DMS153 (cell line): ENCODE results near the gene ASNS.
A peak's percentile ranks its signal among the peaks of the same experiment; 100 is the strongest.
"Not testable (repeated sequence)": the region's sequence is repeated elsewhere in the genome, so short reads cannot be mapped to it uniquely, and the experiment has no call there.

Experiments used
- DNase-seq: peaks from one replicate; lab custom pipeline; 2025; lab: John Stamatoyannopoulos, UW

ASNS gene

GRCh38 chr7:97872025-97872669 is at the start of gene ASNS:
ASNS (minus strand) TSS chr7:97872408; CDS start chr7:97869156, 3,252 bp downstream.
- DNase-seq, result peak; percentile 92

GRCh38 chr7:97921254-97921653 is 49.0 kb upstream of the ASNS start:
- not testable (repeated sequence) for DNase-seq

GRCh38 chr7:97915267-97915666 is 43.1 kb upstream of the ASNS start:
- DNase-seq, result not testable (repeated sequence)

GRCh38 chr7:97912294-97912693 is 40.1 kb upstream of the ASNS start:
- DNase-seq, result not testable (repeated sequence)

GRCh38 chr7:97896893-97897292 is 24.7 kb upstream of the ASNS start:
- DNase-seq, result not testable (repeated sequence)

- DNase-seq, result not testable (repeated sequence)
These were observed 19.5 kb upstream of the ASNS start for GRCh38 chr7:97891721-97892120.

GRCh38 chr7:97879527-97879926 is 7.3 kb upstream of the ASNS start:
- not testable (repeated sequence) for DNase-seq

GRCh38 chr7:97874894-97875293 is 2.7 kb upstream of the ASNS start:
- not testable (repeated sequence) for DNase-seq

GRCh38 chr7:97873606-97874005 is 1.4 kb upstream of the ASNS start:
- no peak for DNase-seq

GRCh38 chr7:97871659-97872024 is 566 bp downstream of the ASNS start:
- no peak for DNase-seq

- no peak for DNase-seq
These were observed 3.4 kb downstream of the ASNS start for GRCh38 chr7:97868788-97869187.

GRCh38 chr7:97868314-97868713 is 3.9 kb downstream of the ASNS start:
- no peak for DNase-seq

- no peak for DNase-seq
These were observed 7.1 kb downstream of the ASNS start for GRCh38 chr7:97865104-97865503.

GRCh38 chr7:97859606-97860204 is 12.5 kb downstream of the ASNS start:
- no peak for DNase-seq

GRCh38 chr7:97858221-97858620 is 14.0 kb downstream of the ASNS start:
- DNase-seq, result no peak

- DNase-seq, result no peak
These were observed 14.7 kb downstream of the ASNS start for GRCh38 chr7:97857544-97857943.

GRCh38 chr7:97851683-97852082 is 20.5 kb downstream of the ASNS start:
- DNase-seq, result no peak

- DNase-seq, result not testable (repeated sequence)
These were observed 21.8 kb downstream of the ASNS start for GRCh38 chr7:97850262-97851031.

- DNase-seq, result no peak
These were observed 24.4 kb downstream of the ASNS start for GRCh38 chr7:97847791-97848190.

GRCh38 chr7:97846945-97847344 is 25.3 kb downstream of the ASNS start:
- DNase-seq, result no peak

GRCh38 chr7:97845622-97846203 is 26.5 kb downstream of the ASNS start:
- peak; percentile 6 for DNase-seq

- no peak for DNase-seq
These were observed 28.2 kb downstream of the ASNS start for GRCh38 chr7:97844036-97844435.
